GM19240 (cell line): Measurements from ENCODE around the gene EMP3.
"Not testable (repeated sequence)": the region's sequence is repeated elsewhere in the genome, so short reads cannot be mapped to it uniquely, and the experiment has no call there.

ENCODE experiments used
- DNase-seq: peaks from one replicate; pipeline ENCODE4 v3.0.0; 2011; ENCODE audit warnings: low spot score; ENCODE audit not compliant: insufficient read length

The EMP3 gene

GRCh38 chr19:48346191-48346590 is 20.8 kb downstream of the EMP3 start:
- no peak for DNase-seq

- no peak for DNase-seq
These were observed 22.7 kb downstream of the EMP3 start for GRCh38 chr19:48348045-48348444.

GRCh38 chr19:48348737-48349136 is 23.4 kb downstream of the EMP3 start:
- DNase-seq: no peak

- DNase-seq: no peak
These were observed 25.5 kb downstream of the EMP3 start for GRCh38 chr19:48350856-48351255.

GRCh38 chr19:48351341-48351752 is 26.0 kb downstream of the EMP3 start:
- DNase-seq: peak; percentile 75

- DNase-seq: no peak
These were observed 28.3 kb downstream of the EMP3 start for GRCh38 chr19:48353677-48354076.

GRCh38 chr19:48354332-48354992 is 29.1 kb downstream of the EMP3 start:
- no peak for DNase-seq

- no peak for DNase-seq
These were observed 30.1 kb downstream of the EMP3 start for GRCh38 chr19:48355365-48355954.

- no peak for DNase-seq
These were observed 33.8 kb downstream of the EMP3 start for GRCh38 chr19:48359123-48359522.

GRCh38 chr19:48361912-48362311 is 36.6 kb downstream of the EMP3 start:
- no peak for DNase-seq

- peak; percentile 89 for DNase-seq
These were observed 37.6 kb downstream of the EMP3 start for GRCh38 chr19:48362716-48363499.

- no peak for DNase-seq
These were observed 38.1 kb downstream of the EMP3 start for GRCh38 chr19:48363500-48363809.

GRCh38 chr19:48363810-48364597 is 38.7 kb downstream of the EMP3 start, which contains the start of the genes SYNGR4 and TMEM143:
SYNGR4 (plus strand) TSS chr19:48364367; CDS start chr19:48365843, 1,476 bp downstream.
TMEM143 (minus strand) TSS chr19:48363940; CDS start chr19:48363920, 20 bp downstream.
- peak; percentile 95 for DNase-seq

GRCh38 chr19:48364598-48365348 is 39.4 kb downstream of the EMP3 start:
- DNase-seq: no peak

- no peak for DNase-seq
These were observed 40.2 kb downstream of the EMP3 start for GRCh38 chr19:48365602-48366001.

- no peak for DNase-seq
These were observed 42.5 kb downstream of the EMP3 start for GRCh38 chr19:48367855-48368254.

- DNase-seq: no peak
These were observed 43.6 kb downstream of the EMP3 start for GRCh38 chr19:48368936-48369335.

- DNase-seq: no peak
These were observed 45.6 kb downstream of the EMP3 start for GRCh38 chr19:48370955-48371354.

- DNase-seq: no peak
These were observed 46.0 kb downstream of the EMP3 start for GRCh38 chr19:48371367-48371766.

- not testable (repeated sequence) for DNase-seq
These were observed 46.4 kb downstream of the EMP3 start for GRCh38 chr19:48371771-48372170.

GRCh38 chr19:48372904-48373303 is 47.6 kb downstream of the EMP3 start:
- DNase-seq: no peak
